ENCODE results near the gene FKBP4. TPM values are rescaled to one million over a fixed set of nuclear protein-coding genes. Genes with fewer than 3 reads are reported as not detected.

Gene FKBP4
- total RNA-seq, 6 donors from 2014 or later = 19.1 to 62.8 (median 29.8) TPM

DNA sequence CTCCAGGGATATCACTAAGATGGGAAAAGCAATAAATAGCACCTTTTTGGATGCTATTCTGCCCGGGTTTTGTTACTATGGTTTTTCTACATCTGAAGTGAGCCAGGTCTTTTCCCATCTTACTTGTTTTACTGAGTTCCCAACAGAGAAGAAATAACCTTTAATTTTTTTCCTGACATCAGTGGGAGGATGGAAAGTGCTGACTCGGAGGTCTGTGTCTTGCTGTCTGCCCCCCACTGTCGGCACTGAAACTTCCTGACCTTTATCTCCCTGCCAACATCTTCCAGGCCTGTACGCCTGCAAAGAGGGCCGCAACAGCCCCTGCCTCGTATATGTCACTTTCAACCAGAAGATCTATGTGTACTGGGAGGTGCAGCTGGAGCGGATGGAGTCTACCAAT lies 28.7 kb downstream of the FKBP4 start:
- Histone ChIP-seq H3K27ac (no peak overlapping the region), H3K9me3 (no peaks in the 10 kb centered on the region), H3K36me3 (peaks cover 41 to 99% (median 94%) of the 10 kb centered on the region in 4 donors), H3K27me3 (no peaks in the 10 kb centered on the region), H3K4me3 (no peak overlapping the region), H3K4me1 (no peaks in the 10 kb centered on the region)
- WGBS, 2 donors = 81 to 82% methylated on average over 6 to 7 of the region's 7 CpGs
- DNase-seq = no peak
- ATAC-seq (ENCODE audit: low FRiP score in 2 of 2) = no peak
- TF ChIP-seq POLR2A (IDR thresholded peaks at IDR 0.05) (no peak), EP300 (IDR thresholded peaks at IDR 0.05) (no peak), CTCF (IDR thresholded peaks at IDR 0.05) (no peak), POLR2AphosphoS5 (IDR thresholded peaks at IDR 0.05) (no peak)

DNA sequence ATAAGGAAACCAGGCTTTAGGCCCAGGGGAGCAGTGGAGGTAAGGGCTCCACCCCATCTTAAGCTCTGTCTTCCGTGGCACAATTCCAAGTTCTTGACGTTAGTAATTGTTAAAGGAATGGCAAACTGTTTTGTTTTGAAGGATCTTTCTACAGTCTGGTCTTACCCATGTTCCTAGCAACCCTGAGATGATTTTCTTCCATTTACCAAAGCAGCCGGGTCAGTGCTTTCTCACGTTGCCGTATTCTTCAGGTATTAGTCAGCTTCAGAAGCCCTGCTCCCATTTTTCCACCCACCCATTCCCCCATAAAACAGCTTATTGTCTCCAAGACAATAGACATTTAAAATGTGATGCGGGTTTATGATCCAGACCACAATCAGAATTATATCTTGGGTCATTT lies 29.8 kb downstream of the FKBP4 start:
- no peak for DNase-seq
- WGBS, 2 donors = 78 to 88% methylated on average over 6 of the region's 6 CpGs

GRCh38 chr12:2825132-2825531 lies 30.4 kb downstream of the FKBP4 start:
- 80 to 89% methylated on average over 4 of the region's 4 CpGs for WGBS, 2 donors
- Histone ChIP-seq H3K4me1 (no peaks in the 10 kb centered on the region), H3K36me3 (peaks cover 37 to 100% (median 91%) of the 10 kb centered on the region in 4 donors), H3K9me3 (no peaks in the 10 kb centered on the region), H3K27ac (no peak overlapping the region), H3K4me3 (no peak overlapping the region), H3K27me3 (no peaks in the 10 kb centered on the region)
- TF ChIP-seq EP300 (IDR thresholded peaks at IDR 0.05) = no peak
- TF ChIP-seq POLR2A (IDR thresholded peaks at IDR 0.05) = no peak
- no peak for TF ChIP-seq POLR2AphosphoS5 (IDR thresholded peaks at IDR 0.05)
- no peak for TF ChIP-seq CTCF (IDR thresholded peaks at IDR 0.05)
- no peak for ATAC-seq (ENCODE audit: low FRiP score in 2 of 2)
- no peak for DNase-seq

More for the DNA sequence above, 29.8 kb downstream of the FKBP4 start:
- H3K27me3 ChIP-seq = no peaks in the 10 kb centered on the region
- no peaks in the 10 kb centered on the region for H3K4me1 ChIP-seq
- H3K27ac ChIP-seq = no peak overlapping the region
- H3K4me3 ChIP-seq = no peak overlapping the region
- H3K36me3 ChIP-seq = peaks cover 41 to 100% (median 92%) of the 10 kb centered on the region in 4 donors
- TF ChIP-seq CTCF (IDR thresholded peaks at IDR 0.05) = no peak
- no peak for TF ChIP-seq EP300 (IDR thresholded peaks at IDR 0.05)
- H3K9me3 ChIP-seq = no peaks in the 10 kb centered on the region
- no peak for ATAC-seq (ENCODE audit: low FRiP score in 2 of 2)

DNA sequence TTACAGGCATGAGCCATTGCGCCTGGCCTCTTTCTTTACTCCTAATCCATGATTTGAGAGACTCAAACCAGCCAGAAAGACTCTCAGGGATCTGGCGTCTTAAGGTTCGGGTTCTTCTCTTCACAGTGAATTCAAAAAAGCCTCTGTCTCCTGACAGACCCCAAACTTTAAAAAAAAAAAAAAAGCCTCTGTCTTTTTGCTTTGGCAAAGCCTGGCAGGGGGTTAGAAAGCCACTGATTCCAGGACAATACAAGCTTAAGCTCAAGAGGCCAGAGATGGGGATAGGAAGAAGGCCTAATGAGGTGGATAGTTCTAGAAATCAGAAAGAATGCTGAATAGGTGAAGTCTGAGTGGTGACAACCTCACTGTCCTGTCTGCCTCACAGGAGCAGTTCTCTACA lies 31.3 kb downstream of the FKBP4 start:
- 95 to 97% methylated on average over 3 of the region's 3 CpGs for WGBS, 2 donors
- DNase-seq (no peak), ATAC-seq (ENCODE audit: low FRiP score in 2 of 2) (no peak)
- no peak for TF ChIP-seq EP300 (IDR thresholded peaks at IDR 0.05)
- TF ChIP-seq POLR2AphosphoS5 (IDR thresholded peaks at IDR 0.05) = no peak
- TF ChIP-seq CTCF (IDR thresholded peaks at IDR 0.05) = no peak
- TF ChIP-seq POLR2A (IDR thresholded peaks at IDR 0.05) = no peak
- Histone ChIP-seq H3K4me3 (no peak overlapping the region), H3K36me3 (peaks cover 37 to 100% (median 88%) of the 10 kb centered on the region in 4 donors), H3K4me1 (no peaks in the 10 kb centered on the region), H3K27ac (no peak overlapping the region), H3K27me3 (no peaks in the 10 kb centered on the region), H3K9me3 (no peaks in the 10 kb centered on the region)

- no peaks in the 10 kb centered on the region for H3K4me1 ChIP-seq
- 89 to 93% methylated on average over 13 to 14 of the region's 14 CpGs for WGBS, 2 donors
- H3K4me3 ChIP-seq = no peak overlapping the region
- TF ChIP-seq EP300 (IDR thresholded peaks at IDR 0.05) (no peak), POLR2AphosphoS5 (IDR thresholded peaks at IDR 0.05) (no peak), POLR2A (IDR thresholded peaks at IDR 0.05) (no peak), CTCF (IDR thresholded peaks at IDR 0.05) (no peak)
- H3K27me3 ChIP-seq = no peaks in the 10 kb centered on the region
- peak in 1 of 2 donors; percentile 49 for DNase-seq
- H3K27ac ChIP-seq = no peak overlapping the region
- H3K36me3 ChIP-seq = peaks cover 35 to 98% (median 80%) of the 10 kb centered on the region in 4 donors
- peak in 1 of 2 donors; percentile 31 for ATAC-seq (ENCODE audit: low FRiP score in 2 of 2)
- no peaks in the 10 kb centered on the region for H3K9me3 ChIP-seq
These were observed 32.1 kb downstream of the FKBP4 start for GRCh38 chr12:2826721-2827515.

All from upper lobe of left lung (tissue), 6 donors.